ENCODE results near the gene ANKRD33B. TPM values are rescaled to one million over a fixed set of nuclear protein-coding genes. Genes with fewer than 3 reads are reported as not detected.

The ANKRD33B gene
- total RNA-seq, 1 donor from 2014 or later, result 6.1 TPM

- Histone ChIP-seq H3K4me3 (no peak overlapping the region), H3K36me3 (no peaks in the 10 kb centered on the region), H3K4me1 (no peaks in the 10 kb centered on the region), H3K27ac (no peak overlapping the region), H3K27me3 (no peaks in the 10 kb centered on the region), H3K9me3 (no peaks in the 10 kb centered on the region)
- ATAC-seq (no peak), DNase-seq (no peak)
- intact Hi-C loops (cut with DNase I), result no loop called here
- no peak for TF ChIP-seq CTCF (IDR thresholded peaks at IDR 0.05)
Observed at GRCh38 chr5:10660135-10660534, 96.3 kb downstream of the ANKRD33B start.

GRCh38 chr5:10660720-10661387 lies 97.0 kb downstream of the ANKRD33B start:
- TF ChIP-seq CTCF (IDR thresholded peaks at IDR 0.05), result no peak
- Histone ChIP-seq H3K27me3 (no peaks in the 10 kb centered on the region), H3K9me3 (no peaks in the 10 kb centered on the region), H3K27ac (no peak overlapping the region), H3K36me3 (no peaks in the 10 kb centered on the region), H3K4me3 (no peak overlapping the region), H3K4me1 (no peaks in the 10 kb centered on the region)
- intact Hi-C loops (cut with DNase I), result no loop called here
- no peak for ATAC-seq
- no peak for DNase-seq

GRCh38 chr5:10661401-10661800 lies 97.5 kb downstream of the ANKRD33B start:
- Histone ChIP-seq H3K4me3 (no peak overlapping the region), H3K9me3 (no peaks in the 10 kb centered on the region), H3K36me3 (no peaks in the 10 kb centered on the region), H3K27me3 (no peaks in the 10 kb centered on the region), H3K27ac (no peak overlapping the region), H3K4me1 (no peaks in the 10 kb centered on the region)
- intact Hi-C loops (cut with DNase I), result no loop called here
- TF ChIP-seq CTCF (IDR thresholded peaks at IDR 0.05), result no peak
- DNase-seq (no peak), ATAC-seq (no peak)

- no peak for DNase-seq
- no peak for ATAC-seq
- TF ChIP-seq CTCF (IDR thresholded peaks at IDR 0.05), result no peak
Observed at GRCh38 chr5:10662083-10662482, 98.2 kb downstream of the ANKRD33B start.

GRCh38 chr5:10662661-10663488 lies 99.0 kb downstream of the ANKRD33B start:
- Histone ChIP-seq H3K4me3 (no peak overlapping the region), H3K27ac (no peak overlapping the region), H3K27me3 (no peaks in the 10 kb centered on the region), H3K36me3 (no peaks in the 10 kb centered on the region), H3K9me3 (no peaks in the 10 kb centered on the region), H3K4me1 (no peaks in the 10 kb centered on the region)
- ATAC-seq (peak; percentile 33), DNase-seq (no peak)
- intact Hi-C loops (cut with DNase I), result no loop called here
- TF ChIP-seq CTCF (IDR thresholded peaks at IDR 0.05), result no peak

More at GRCh38 chr5:10662083-10662482, 98.2 kb downstream of the ANKRD33B start:
- no peaks in the 10 kb centered on the region for H3K27me3 ChIP-seq
- no peak overlapping the region for H3K4me3 ChIP-seq
- no peaks in the 10 kb centered on the region for H3K9me3 ChIP-seq
- H3K27ac ChIP-seq, result no peak overlapping the region
- intact Hi-C loops (cut with DNase I), result no loop called here
- H3K4me1 ChIP-seq, result no peaks in the 10 kb centered on the region
- H3K36me3 ChIP-seq, result no peaks in the 10 kb centered on the region
